Endothelial cell of hepatic sinusoid (primary cell): Measurements from ENCODE around the gene PRPF18.

Source experiments
- in situ Hi-C: cut with HindIII; loops from 2 replicates; pipeline ENCODE4 v1.10.0; 2017; ENCODE audit warnings: low sequenced_read_pairs

The PRPF18 gene

DNA sequence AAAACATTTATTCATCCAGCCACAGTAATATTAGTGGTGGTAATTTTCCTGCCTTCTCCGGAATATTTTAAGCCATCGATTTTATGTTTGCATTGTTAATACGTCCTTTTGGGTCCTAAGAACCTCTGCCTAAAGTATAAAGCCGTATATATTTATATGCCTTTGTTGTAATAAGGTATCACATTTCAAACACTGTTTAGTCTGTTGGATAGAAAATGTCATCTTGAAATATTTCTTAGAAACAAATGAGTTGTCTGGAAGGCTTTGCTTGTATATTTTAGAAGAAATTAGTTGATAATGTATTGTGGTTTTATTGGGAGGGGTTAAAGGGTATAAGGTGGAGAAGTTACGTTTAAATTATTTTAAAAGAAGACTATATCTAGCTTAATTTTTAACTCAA is 11.1 kb downstream of the PRPF18 start:
- in situ Hi-C loops: no loop called here

- in situ Hi-C loops: loop anchor here (5.0 kb wide), 1 partner anchor 38 kb away; no protein-coding TSS in a partner anchor
These were observed 17.7 kb downstream of the PRPF18 start for GRCh38 chr10:13604357-13605040.

- in situ Hi-C loops: loop anchor here (5.0 kb wide), 1 partner anchor 34 kb away; no protein-coding TSS in a partner anchor
These were observed 21.6 kb downstream of the PRPF18 start for GRCh38 chr10:13608246-13608853.

- in situ Hi-C loops: no loop called here
These were observed 26.0 kb downstream of the PRPF18 start for GRCh38 chr10:13612654-13613373.

DNA sequence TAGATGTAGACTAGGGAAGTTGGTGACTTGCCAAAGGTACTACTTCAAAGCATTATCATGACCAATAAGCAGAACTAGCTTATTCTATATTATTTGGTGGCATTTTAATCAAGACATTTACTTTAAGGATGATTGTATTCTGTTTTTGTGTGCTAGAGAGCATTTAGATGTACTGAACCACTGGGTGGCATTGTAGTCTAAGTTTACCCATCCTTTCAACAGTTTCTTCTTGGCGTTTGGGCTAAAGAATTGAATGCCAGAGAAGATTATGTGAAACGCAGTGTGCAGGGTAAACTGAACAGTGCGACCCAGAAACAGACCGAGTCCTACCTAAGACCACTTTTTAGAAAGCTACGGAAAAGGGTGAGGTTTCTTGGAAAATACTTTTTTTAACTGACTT is 26.8 kb downstream of the PRPF18 start:
- in situ Hi-C loops: no loop called here

GRCh38 chr10:13614530-13615332 is 28.0 kb downstream of the PRPF18 start:
- in situ Hi-C loops: no loop called here

GRCh38 chr10:13615650-13616300 is 29.0 kb downstream of the PRPF18 start:
- in situ Hi-C loops: no loop called here

- in situ Hi-C loops: no loop called here
These were observed 30.4 kb downstream of the PRPF18 start for GRCh38 chr10:13617116-13617515.

- in situ Hi-C loops: no loop called here
These were observed 35.2 kb downstream of the PRPF18 start for GRCh38 chr10:13621931-13622330.

DNA sequence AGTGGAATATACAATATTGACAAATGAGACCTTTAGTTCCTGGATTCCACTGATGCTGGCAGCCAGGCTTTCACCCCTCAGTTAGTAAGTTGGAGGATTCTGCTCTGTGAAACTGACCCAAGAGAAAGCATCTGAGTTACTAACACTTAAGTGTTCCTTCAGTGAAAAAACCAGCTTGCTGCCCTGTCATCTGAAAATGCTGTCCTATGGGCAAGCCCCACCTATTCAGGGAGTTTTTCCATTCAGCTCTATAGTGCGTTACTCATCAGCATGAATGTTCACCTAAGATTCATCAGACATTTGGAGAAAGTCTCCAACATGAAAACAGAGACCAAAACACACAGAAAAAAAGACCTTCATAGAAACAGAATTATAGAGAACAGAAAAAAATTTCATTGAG is 37.9 kb downstream of the PRPF18 start:
- in situ Hi-C loops: no loop called here

DNA sequence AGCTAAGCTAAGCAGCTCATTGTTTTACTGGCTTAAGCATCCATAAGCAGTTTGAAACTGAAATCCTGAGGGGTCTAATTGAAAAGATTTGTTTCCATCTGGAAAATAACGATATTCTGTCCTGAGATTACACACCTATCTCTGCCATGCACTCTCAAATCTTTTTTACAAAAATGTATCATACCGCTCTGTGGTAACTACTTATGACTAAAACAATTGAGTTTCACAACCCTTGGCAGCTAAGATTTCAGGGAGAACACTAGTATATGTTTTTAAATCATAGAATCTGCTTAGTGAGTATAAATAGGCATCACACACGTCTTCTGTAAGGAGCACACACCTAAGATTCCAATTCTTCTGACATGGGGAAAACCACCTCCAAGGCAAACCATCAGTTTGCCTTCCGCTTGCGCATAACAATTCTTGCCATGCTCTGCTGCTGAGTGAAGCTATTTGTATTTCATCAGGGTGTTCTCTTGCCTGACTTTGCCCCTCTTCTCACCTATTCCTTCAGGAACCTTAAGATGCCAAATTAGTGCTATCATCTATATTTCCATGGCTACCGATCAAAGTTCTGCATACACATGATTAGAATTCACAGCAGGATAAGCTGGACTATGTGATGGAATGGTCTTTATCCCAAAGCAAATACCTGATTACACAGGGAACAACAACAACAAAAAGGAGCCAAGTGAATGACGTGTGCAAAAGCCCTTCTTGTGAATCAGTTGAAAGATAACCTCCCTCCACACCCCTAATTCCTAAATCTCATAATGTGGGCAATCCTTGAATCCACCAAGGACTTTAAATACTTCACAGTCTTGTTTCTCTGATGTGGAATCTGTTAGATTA is 40.9 kb downstream of the PRPF18 start:
- in situ Hi-C loops: no loop called here

- in situ Hi-C loops: no loop called here
These were observed 41.9 kb downstream of the PRPF18 start for GRCh38 chr10:13628661-13629060.

DNA sequence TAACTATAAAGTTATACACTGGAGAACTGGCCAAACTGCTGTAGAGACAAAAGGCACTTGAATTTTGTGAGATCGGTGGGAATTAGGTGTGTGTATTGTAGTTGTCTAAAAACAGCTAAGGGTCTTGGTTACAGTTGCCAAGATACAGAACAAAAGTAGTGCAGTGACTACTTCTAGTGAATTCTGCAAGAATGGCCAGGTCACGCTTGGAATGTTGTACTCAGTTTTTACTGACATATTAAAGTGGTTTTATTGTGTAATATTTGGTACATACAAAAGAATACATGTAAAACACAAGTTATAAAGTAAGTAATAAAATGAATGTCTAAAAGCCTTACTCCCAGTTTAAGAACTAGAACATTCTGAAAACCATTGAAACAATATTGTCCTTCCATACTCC is 42.4 kb downstream of the PRPF18 start:
- in situ Hi-C loops: no loop called here

GRCh38 chr10:13630231-13630630 is 43.5 kb downstream of the PRPF18 start:
- in situ Hi-C loops: no loop called here

GRCh38 chr10:13631594-13631993 is 44.8 kb downstream of the PRPF18 start:
- in situ Hi-C loops: no loop called here

- in situ Hi-C loops: no loop called here
These were observed 45.7 kb downstream of the PRPF18 start for GRCh38 chr10:13632440-13632839.

GRCh38 chr10:13632884-13633440 is 46.2 kb downstream of the PRPF18 start:
- in situ Hi-C loops: no loop called here

DNA sequence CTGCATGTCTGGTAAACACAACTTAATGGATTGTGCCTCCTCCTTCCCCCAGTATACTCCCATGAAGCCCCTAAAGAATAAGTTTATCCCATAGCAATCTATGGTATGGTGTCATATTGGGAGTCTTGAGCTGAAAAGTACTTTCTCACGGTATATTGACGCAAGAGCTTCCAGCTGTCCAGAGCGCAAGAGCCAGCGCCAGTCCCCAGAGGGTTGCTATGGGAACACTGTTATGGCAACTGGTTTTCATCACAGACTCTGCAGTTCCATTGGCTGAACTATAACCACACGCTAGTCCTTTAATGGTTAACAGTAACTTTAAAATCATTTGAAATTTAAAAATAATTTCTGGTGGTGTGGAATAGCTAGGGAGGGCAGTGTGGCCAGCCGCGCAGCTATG is 46.9 kb downstream of the PRPF18 start:
- in situ Hi-C loops: no loop called here

DNA sequence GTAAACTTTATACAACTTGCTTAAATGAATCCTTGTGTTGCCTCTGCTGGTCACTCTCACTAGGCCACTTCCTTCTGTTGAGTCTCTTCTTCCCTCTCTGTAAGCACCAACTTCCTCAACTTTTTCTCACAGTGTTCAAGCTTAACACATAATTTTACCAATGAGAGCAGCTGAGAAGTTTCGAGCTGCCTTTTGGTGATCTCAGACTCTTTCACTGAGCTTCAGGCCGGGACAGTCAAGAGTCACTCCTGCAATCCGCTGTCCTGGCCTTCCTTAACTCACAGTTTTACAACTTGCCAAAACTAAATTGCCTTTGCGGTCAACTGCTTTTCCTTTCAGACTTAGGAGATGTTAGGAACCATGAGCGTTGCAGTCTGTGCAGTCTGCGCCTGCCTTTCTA is 47.4 kb downstream of the PRPF18 start:
- in situ Hi-C loops: no loop called here
